ENCODE results near the gene CMTR1. TPM values are rescaled to one million over a fixed set of nuclear protein-coding genes. Genes with fewer than 3 reads are reported as not detected.

Gene CMTR1
- total and polyA plus RNA-seq, 10 of the 15 experiments (the other 5 are each of a cell fraction or from before 2014, with no cell fraction given), result 2.7 to 67.0 (median 46.2) TPM

DNA sequence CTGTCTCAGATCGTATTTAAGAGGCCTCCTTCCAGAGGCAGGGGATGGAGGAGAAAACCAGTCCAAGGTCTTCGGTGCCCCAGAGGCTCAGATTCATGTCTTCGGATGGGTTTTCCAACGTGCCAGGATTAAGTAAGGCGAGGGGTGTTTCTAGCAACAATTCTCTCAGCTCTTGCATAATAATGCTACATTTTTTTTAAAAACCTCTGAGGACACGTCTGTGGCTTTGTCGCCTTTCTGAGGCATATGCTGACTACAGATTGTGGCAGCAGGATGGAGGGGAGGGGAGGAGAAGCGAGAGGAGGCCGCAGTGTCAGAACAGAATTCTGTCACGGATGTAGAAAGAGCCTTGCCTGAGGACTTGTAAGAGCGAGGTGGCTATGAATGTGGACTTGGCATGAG, 84.4 kb downstream of the CMTR1 start:
- H3K4me1 ChIP-seq (ENCODE audit: control insufficient read depth, insufficient read depth, low read length), result peaks cover 42% of the 10 kb centered on the region
- TF ChIP-seq STAT3 (IDR thresholded peaks at IDR 0.05; ENCODE audit: low read depth, low read length), result no peak
- no peak for TF ChIP-seq SUPT20H (IDR thresholded peaks at IDR 0.05; ENCODE audit: borderline replicate concordance, control insufficient read depth, low read depth, low read length)
- TF ChIP-seq MYB (IDR thresholded peaks at IDR 0.05; ENCODE audit: borderline replicate concordance, low read depth, low read length), result no peak
- TF ChIP-seq ZNF384 (IDR thresholded peaks at IDR 0.05; ENCODE audit: borderline replicate concordance, low read depth, low read length), result peak; percentile 82
- TF ChIP-seq ZNF687 (IDR thresholded peaks at IDR 0.05), result 0 out of 2 replicates have a peak, but pooled peaks have one; percentile 44
- peak; percentile 34; the same call in 1 of the 2 replicates for TF ChIP-seq MTA2 (IDR thresholded peaks at IDR 0.05; ENCODE audit: low read depth)
- TF ChIP-seq BHLHE40 (IDR thresholded peaks at IDR 0.05; ENCODE audit: borderline replicate concordance in 1 of 2, low read depth in 2 of 2, low read length in 1 of 2), result peak; percentile 35 to 37; a peak in 1 of 4 replicates
- no peak for TF ChIP-seq MYC (IDR thresholded peaks at IDR 0.05; ENCODE audit: insufficient read depth, insufficient read length, insufficient replicate concordance, low read length, severe bottlenecking)
- TF ChIP-seq RUNX3 (IDR thresholded peaks at IDR 0.05; ENCODE audit: low read length), result peak; percentile 57
- TF ChIP-seq ATF7 (IDR thresholded peaks at IDR 0.05; ENCODE audit: low read depth), result 0 out of 2 replicates have a peak, but pooled peaks have one; percentile 11
- no peak for TF ChIP-seq POLR2AphosphoS5 (IDR thresholded peaks at IDR 0.05; ENCODE audit: low read length)
- TF ChIP-seq ETV6 (conservative IDR thresholded peaks at IDR 0.05 in 1 of 2, IDR thresholded peaks at IDR 0.05 in 1 of 2; ENCODE audit: borderline replicate concordance in 1 of 2, low read depth in 1 of 2), result no peak
- no peak for TF ChIP-seq CEBPZ (IDR thresholded peaks at IDR 0.05; ENCODE audit: low read depth, low read length)
- TF ChIP-seq ZNF622 (IDR thresholded peaks at IDR 0.05), result no peak
- no peak for TF ChIP-seq SP1 (IDR thresholded peaks at IDR 0.05; ENCODE audit: low read depth, low read length)
- TF ChIP-seq MAX (IDR thresholded peaks at IDR 0.05; ENCODE audit: low read depth, low read length), result no peak; the same call in 1 of the 2 replicates

More for the DNA sequence above, 84.4 kb downstream of the CMTR1 start:
- H3K27me3 ChIP-seq (replicated peaks in 1 of 2; ENCODE audit: control insufficient read depth in 2 of 2, insufficient read depth in 2 of 2, low read length in 1 of 2), result no peaks in the 10 kb centered on the region
- BruUV-seq (replicated peaks), result no TSS peak
- in situ Hi-C loops (cut with MboI) (no loop called here), intact Hi-C loops (cut with micrococcal nuclease; ENCODE audit: unreplicated experiment) (no loop called here)
- H3K4me3 ChIP-seq, result no peak overlapping the region
- no peaks in the 10 kb centered on the region; the same call in 2 of the 3 replicates for H3K9me3 ChIP-seq (replicated peaks; ENCODE audit: control insufficient read depth, insufficient read depth, low read length)
- 15% methylated on average over 11 of the region's 11 CpGs for WGBS (ENCODE audit: insufficient coverage, insufficient replicate concordance, low lambda C conversion rate, missing lambda C conversion rate)
- RAD21 ChIA-PET (ENCODE audit: unreplicated experiment), result interaction anchor here (1.2 to 4.0 kb wide), 15 partner anchors 8 to 164 kb away, joined by 3 to 20 read pairs (median 10); partner anchors contain the start of gene CCDC167
- no peaks in the 10 kb centered on the region for H3K79me2 ChIP-seq (ENCODE audit: control insufficient read depth, insufficient read depth, low read length)
- H3K9ac ChIP-seq (ENCODE audit: control insufficient read depth, insufficient read depth, low read length), result no peak overlapping the region
- POLR2A ChIA-PET, result interaction anchor here (0.9 to 2.8 kb wide), 8 partner anchors 9 to 45 kb away, joined by 3 to 31 read pairs (median 7); no protein-coding TSS in a partner anchor
- no peaks in the 10 kb centered on the region for H3K36me3 ChIP-seq (ENCODE audit: control insufficient read depth in 2 of 2, insufficient read depth in 2 of 2, low read length in 1 of 2)
- H3K27ac ChIP-seq (ENCODE audit: control insufficient read depth, insufficient read depth), result peak overlapping the region; percentile 51
- H4K20me1 ChIP-seq (ENCODE audit: control insufficient read depth, insufficient read depth), result no peaks in the 10 kb centered on the region
- peak overlapping the region; percentile 6; the same call in 1 of the 2 replicates for H2AFZ ChIP-seq (ENCODE audit: control insufficient read depth, low read depth, low read length)
- SMC1A ChIA-PET (ENCODE audit: uncharacterized antibody, unreplicated experiment), result interaction anchor here (0.6 to 4.8 kb wide), 12 partner anchors 8 to 48 kb away, joined by 3 to 31 read pairs (median 10); no protein-coding TSS in a partner anchor
- CTCF ChIA-PET, result interaction anchor here (0.6 to 4.5 kb wide), 16 partner anchors 9 to 175 kb away, joined by 3 to 25 read pairs (median 4); no protein-coding TSS in a partner anchor
- FAIRE-seq (peak; percentile 49), DNase-seq (ENCODE audit: low read depth, low spot score) (no peak), ATAC-seq (peak; percentile 40)
- H3K4me2 ChIP-seq (ENCODE audit: control insufficient read depth, insufficient read depth), result peak overlapping the region; percentile 82

Data from GM12878 (cell line).